Adipose tissue (tissue), 3 donors: ENCODE results near the gene SEMA5B. TPM values are rescaled to one million over a fixed set of nuclear protein-coding genes. Genes with fewer than 3 reads are reported as not detected.

Experiments
- polyA plus RNA-seq, 3 donors: library from polyadenylated mRNA; stranded (reverse); fragments of 200-250 nt; gene quantifications; one replicate each; pipeline ENCODE4 v1.2.3, GENCODE V29; 2013
- donor health status: healthy with polysubstance abuse.
- donor health status: Bipolar disorder and iron deficiency.
- donor health status: healthy.

The SEMA5B gene
- polyA plus RNA-seq, 3 donors: 0.77 to 1.5 (median 1.4) TPM

Other genes with a start within 250 kb of the SEMA5B start
- 1 to 10 TPM; 3.0 to 9.1 (median 3.7) TPM for gene HSPBAP1, start 233.9 kb downstream of the SEMA5B start, polyA plus RNA-seq
- gene SLC49A4, start 232.7 kb downstream of the SEMA5B start, polyA plus RNA-seq: 10 to 100 TPM in 1 of 3 donors, 1 to 10 TPM in 2; 3.8 to 10.5 (median 7.3) TPM
- gene PDIA5, start 39.3 kb upstream of the SEMA5B start, polyA plus RNA-seq: 10 to 100 TPM in 2 of 3 donors, 1 to 10 TPM in 1; 9.1 to 22.9 (median 11.5) TPM
- gene SEC22A, start 174.2 kb upstream of the SEMA5B start, polyA plus RNA-seq: 1 to 10 TPM; 5.5 to 8.7 (median 6.1) TPM